A549 (cell line): ENCODE data around the gene RPS6KA3. TPM values are rescaled to one million over a fixed set of nuclear protein-coding genes. Genes with fewer than 3 reads are reported as not detected.

Source experiments
- ATAC-seq, 2 experiments: fragments of 200-7000 bp in 1 of 2; fragments of >200 bp in 1 of 2; cut with Nextera tagmentation in 1 of 2; cut with Tn5 transposase in 1 of 2; 3 replicates each; pipeline versions ENCODE4 v1.8.0 to v1.9.1; 2018 to 2020; ENCODE audit warnings: mild to moderate bottlenecking in 1 of 2, moderate library complexity in 1 of 2
- CTCF ChIA-PET: fragments of 300-600 bp; sonication (Branson Sonifier 250); formaldehyde crosslinking; extraction: SDS; loops from one replicate; lab custom pipeline; 2021; ENCODE audit warnings: antibody characterized with exemption, inconsistent platforms; lab: Yijun Ruan, JAX
- POLR2A ChIA-PET: fragments of 350-600 bp; formaldehyde crosslinking; extraction: SDS; loops from one replicate; lab custom pipeline; 2021; ENCODE audit warnings: antibody characterized with exemption, inconsistent platforms; lab: Yijun Ruan, JAX
- DNase-seq, 2 experiments: peaks; one replicate each; pipeline versions ENCODE4 v3.0.0 to v3.0.0-alpha.2; 2011 to 2016; ENCODE audit warnings: low read depth in 1 of 2, low spot score in 1 of 2
- FAIRE-seq: peaks from 2 replicates; lab custom pipeline; 2011; peaks lifted over from hg19 to GRCh38; lab: Jason Lieb, UNC
- H3K27ac ChIP-seq, 2 experiments: fragments of >200 bp; sonication (Bioruptor Twin); formaldehyde crosslinking; 3 replicates each; pipeline ENCODE4 v1.5.1; 2016 to 2017
- H3K4me1 ChIP-seq: fragments of >200 bp; sonication (Bioruptor Twin); formaldehyde crosslinking; 3 replicates; pipeline ENCODE4 v1.6.1; 2016
- H3K4me2 ChIP-seq: fragments of >200 bp; sonication (Bioruptor Twin); formaldehyde crosslinking; 3 replicates; pipeline ENCODE4 v1.6.1; 2016
- H3K4me3 ChIP-seq: fragments of >200 bp; sonication (Bioruptor Twin); formaldehyde crosslinking; 3 replicates; pipeline ENCODE4 v1.5.1; 2016
- H3K9me3 ChIP-seq: fragments of >200 bp; sonication (Bioruptor Twin); formaldehyde crosslinking; 3 replicates; pipeline ENCODE4 v1.6.1; 2016
- BHLHE40 ChIP-seq: IDR thresholded peaks from 2 replicates; pipeline ENCODE4 v1.6.1; 2012; ENCODE audit warnings: low read depth, low read length, inconsistent platforms
- CBX8 ChIP-seq: fragments of 200-600 bp; sonication (generic); IDR thresholded peaks from 2 replicates; pipeline ENCODE4 v1.6.1; 2016
- ESRRA ChIP-seq: fragments of 150-350 bp; IDR thresholded peaks from 2 replicates; pipeline ENCODE4 v1.6.1; 2014; ENCODE audit warnings: mild to moderate bottlenecking, low read length, borderline replicate concordance
- FOSL2 ChIP-seq, 2 experiments: fragments of 450-650 bp in 1 of 2; fragments of >200 bp in 1 of 2; sonication (Bioruptor Twin) in 1 of 2; formaldehyde crosslinking; IDR thresholded peaks; 2 replicates each; pipeline versions ENCODE4 v1.5.0 to v1.6.1; 2016 to 2020; ENCODE audit warnings: mild to moderate bottlenecking in 1 of 2, moderate library complexity in 1 of 2
- FOXS1 ChIP-seq: fragments of 250-450 bp; sonication (Bioruptor Pico); IDR thresholded peaks from 2 replicates; pipeline ENCODE4 v1.5.0; 2020; ENCODE audit warnings: mild to moderate bottlenecking, moderate library complexity
- GATA3 ChIP-seq: IDR thresholded peaks from 2 replicates; pipeline ENCODE4 v1.6.1; 2012; ENCODE audit warnings: borderline replicate concordance
- HEYL ChIP-seq: fragments of 250-450 bp; sonication (Bioruptor Pico); IDR thresholded peaks from 2 replicates; pipeline ENCODE4 v1.8.0; 2021; ENCODE audit warnings: mild to moderate bottlenecking, moderate library complexity
- HOXB13 ChIP-seq: fragments of 250-450 bp; sonication (Bioruptor Pico); IDR thresholded peaks from 2 replicates; pipeline ENCODE4 v1.5.0; 2020; ENCODE audit warnings: low read depth, mild to moderate bottlenecking, moderate library complexity
- MAZ ChIP-seq: fragments of 150-350 bp; IDR thresholded peaks from 2 replicates; pipeline ENCODE4 v1.6.1; 2014; ENCODE audit warnings: antibody characterized with exemption, low read depth, low read length, borderline replicate concordance
- MYC ChIP-seq: IDR thresholded peaks from 2 replicates; pipeline ENCODE4 v1.6.1; 2012; ENCODE audit warnings: mild to moderate bottlenecking, inconsistent platforms, low read length, improper control_type of control experiment, borderline replicate concordance
- PHF8 ChIP-seq: fragments of 200-600 bp; sonication (generic); IDR thresholded peaks from 2 replicates; pipeline ENCODE4 v1.6.1; 2016; ENCODE audit warnings: low read depth, mild to moderate bottlenecking, antibody characterized with exemption, moderate library complexity, borderline replicate concordance
- RAD21 ChIP-seq, 2 experiments: fragments of >200 bp in 1 of 2; sonication (Bioruptor Twin) in 1 of 2; formaldehyde crosslinking in 1 of 2; IDR thresholded peaks in 1 of 2; conservative IDR thresholded peaks in 1 of 2; 2 replicates in 1 of 2; 3 replicates in 1 of 2; pipeline ENCODE4 v1.6.1; 2012 to 2018; ENCODE audit warnings: inconsistent platforms in 1 of 2
- RFX5 ChIP-seq: fragments of 450-650 bp; IDR thresholded peaks from 2 replicates; pipeline ENCODE4 v1.7.1; 2014; ENCODE audit warnings: antibody characterized with exemption, mild to moderate bottlenecking, moderate library complexity
- RNF2 ChIP-seq: fragments of 200-600 bp; sonication (generic); IDR thresholded peaks from 2 replicates; pipeline ENCODE4 v1.6.1; 2016; ENCODE audit warnings: low read depth, mild to moderate bottlenecking, antibody characterized with exemption, moderate library complexity, borderline replicate concordance
- SREBF2 ChIP-seq: fragments of 450-650 bp; IDR thresholded peaks from 2 replicates; pipeline ENCODE4 v1.6.1; 2014; ENCODE audit warnings: mild to moderate bottlenecking, moderate library complexity
- ZFP36 ChIP-seq: fragments of 450-650 bp; IDR thresholded peaks from 2 replicates; pipeline ENCODE4 v1.6.1; 2014; ENCODE audit warnings: borderline replicate concordance; ENCODE audit not compliant: partially characterized antibody
- ZNF302 ChIP-seq: fragments of 250-450 bp; sonication (Bioruptor Pico); IDR thresholded peaks from 2 replicates; pipeline ENCODE4 v1.9.0; 2021; ENCODE audit warnings: inconsistent platforms, mild to moderate bottlenecking, moderate library complexity
- ZSCAN20 ChIP-seq: fragments of 250-450 bp; sonication (Bioruptor Pico); IDR thresholded peaks from 2 replicates; pipeline ENCODE4 v1.8.0; 2022; ENCODE audit warnings: mild to moderate bottlenecking, moderate library complexity
- WGBS: methylation state at CpG from one replicate; pipeline ENCODE4 v1.1.6; 2017; ENCODE audit errors: missing lambda C conversion rate; 5-methylcytosine and 5-hydroxymethylcytosine counted together
- polyA plus RNA-seq, 4 experiments: library from polyadenylated mRNA; depleted of rRNA in 3 of 4; stranded (reverse); fragments of >200 nt; fragmentation: RNase III in 1 of 4; extraction: RNeasy Plus Mini Kit Qiagen cat#74134 plus additional on column Dnase treatment in 1 of 4; gene quantifications; 2 replicates in 3 of 4; 3 replicates in 1 of 4; pipeline ENCODE4 v1.2.3, GENCODE V29; 2011 to 2017
- TF ChIP-seq, protein P1 (sequence below): fragments of 200-600 bp; sonication (generic); IDR thresholded peaks from 2 replicates; pipeline ENCODE4 v1.6.1; 2016; ENCODE audit warnings: antibody characterized with exemption, mild to moderate bottlenecking, moderate library complexity
- TF ChIP-seq, protein P2 (sequence below): fragments of 450-650 bp; IDR thresholded peaks from 2 replicates; pipeline ENCODE4 v1.6.1; 2014; ENCODE audit warnings: antibody characterized with exemption
- TF ChIP-seq, protein P3 (sequence below): fragments of 250-450 bp; sonication (Bioruptor Pico); IDR thresholded peaks from 2 replicates; pipeline ENCODE4 v1.5.0; 2020; ENCODE audit warnings: low read depth, mild to moderate bottlenecking, moderate library complexity
- TF ChIP-seq, protein P4 (sequence below): fragments of 150-350 bp; IDR thresholded peaks from 2 replicates; pipeline ENCODE4 v1.6.1; 2014; ENCODE audit warnings: low read depth, mild to moderate bottlenecking, low read length
- TF ChIP-seq, protein P5 (sequence below): IDR thresholded peaks from 2 replicates; pipeline ENCODE4 v1.6.1; 2012; ENCODE audit warnings: low read depth, borderline replicate concordance

Gene RPS6KA3
- polyA plus RNA-seq, 2 of the 4 experiments (the other 2 are of a cell fraction), result 41.1 to 117 TPM

DNA sequence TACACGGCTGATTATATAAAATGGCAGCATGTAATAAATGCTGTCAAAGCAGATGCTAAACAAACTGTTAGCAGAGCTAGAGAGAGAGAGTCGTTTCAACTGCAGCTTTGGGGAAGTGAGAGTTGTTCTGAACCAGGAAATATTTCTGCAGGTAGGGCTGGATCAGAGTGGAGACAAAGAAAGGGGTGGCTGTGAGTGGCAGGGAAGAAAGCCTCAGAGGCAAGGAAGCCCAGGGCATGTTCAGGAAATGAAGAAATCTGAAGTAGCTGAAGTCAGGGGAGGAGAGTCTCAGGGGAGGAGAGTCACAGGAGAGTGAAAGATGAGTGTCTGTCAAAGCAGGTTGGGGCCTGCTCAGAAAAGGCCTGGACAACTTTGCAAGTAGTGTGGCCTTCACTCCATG, 48.4 kb upstream of the RPS6KA3 start (continued):
- TF ChIP-seq, protein P1, sequence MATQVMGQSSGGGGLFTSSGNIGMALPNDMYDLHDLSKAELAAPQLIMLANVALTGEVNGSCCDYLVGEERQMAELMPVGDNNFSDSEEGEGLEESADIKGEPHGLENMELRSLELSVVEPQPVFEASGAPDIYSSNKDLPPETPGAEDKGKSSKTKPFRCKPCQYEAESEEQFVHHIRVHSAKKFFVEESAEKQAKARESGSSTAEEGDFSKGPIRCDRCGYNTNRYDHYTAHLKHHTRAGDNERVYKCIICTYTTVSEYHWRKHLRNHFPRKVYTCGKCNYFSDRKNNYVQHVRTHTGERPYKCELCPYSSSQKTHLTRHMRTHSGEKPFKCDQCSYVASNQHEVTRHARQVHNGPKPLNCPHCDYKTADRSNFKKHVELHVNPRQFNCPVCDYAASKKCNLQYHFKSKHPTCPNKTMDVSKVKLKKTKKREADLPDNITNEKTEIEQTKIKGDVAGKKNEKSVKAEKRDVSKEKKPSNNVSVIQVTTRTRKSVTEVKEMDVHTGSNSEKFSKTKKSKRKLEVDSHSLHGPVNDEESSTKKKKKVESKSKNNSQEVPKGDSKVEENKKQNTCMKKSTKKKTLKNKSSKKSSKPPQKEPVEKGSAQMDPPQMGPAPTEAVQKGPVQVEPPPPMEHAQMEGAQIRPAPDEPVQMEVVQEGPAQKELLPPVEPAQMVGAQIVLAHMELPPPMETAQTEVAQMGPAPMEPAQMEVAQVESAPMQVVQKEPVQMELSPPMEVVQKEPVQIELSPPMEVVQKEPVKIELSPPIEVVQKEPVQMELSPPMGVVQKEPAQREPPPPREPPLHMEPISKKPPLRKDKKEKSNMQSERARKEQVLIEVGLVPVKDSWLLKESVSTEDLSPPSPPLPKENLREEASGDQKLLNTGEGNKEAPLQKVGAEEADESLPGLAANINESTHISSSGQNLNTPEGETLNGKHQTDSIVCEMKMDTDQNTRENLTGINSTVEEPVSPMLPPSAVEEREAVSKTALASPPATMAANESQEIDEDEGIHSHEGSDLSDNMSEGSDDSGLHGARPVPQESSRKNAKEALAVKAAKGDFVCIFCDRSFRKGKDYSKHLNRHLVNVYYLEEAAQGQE, result no peak

DNA sequence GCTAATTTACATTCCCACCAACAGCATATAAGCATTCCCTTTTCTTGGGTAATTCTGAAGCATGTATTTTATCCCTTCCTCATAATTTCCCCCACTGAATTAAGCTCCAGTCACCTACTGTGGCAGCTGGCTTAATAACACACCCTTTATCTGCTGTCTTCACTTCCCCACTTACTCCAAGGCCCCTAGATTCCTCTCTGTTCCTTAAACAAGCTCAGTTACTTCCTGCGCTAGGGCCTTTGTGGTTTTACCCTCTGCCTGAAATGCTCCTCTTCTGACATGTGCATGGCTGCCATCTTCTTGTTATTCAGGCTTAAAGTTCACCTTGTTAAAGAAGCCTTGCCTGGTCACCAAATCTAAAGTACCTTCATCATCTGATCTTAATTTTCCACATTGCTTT, 47.2 kb upstream of the RPS6KA3 start:
- ChIA-PET CTCF (no interaction called here), POLR2A (no interaction called here)
- no peak overlapping the region for H3K4me2 ChIP-seq
- ATAC-seq, result no peak
- H3K4me1 ChIP-seq, result no peaks in the 10 kb centered on the region
- FAIRE-seq, result no peak
- TF ChIP-seq ESRRA (no peak), FOSL2 (IDR thresholded peaks at IDR 0.05) (no peak), FOSL2 (CRISPR knock-in tag; IDR thresholded peaks at IDR 0.05) (no peak), HOXB13 (CRISPR knock-in tag) (no peak)
- TF ChIP-seq, protein P2, sequence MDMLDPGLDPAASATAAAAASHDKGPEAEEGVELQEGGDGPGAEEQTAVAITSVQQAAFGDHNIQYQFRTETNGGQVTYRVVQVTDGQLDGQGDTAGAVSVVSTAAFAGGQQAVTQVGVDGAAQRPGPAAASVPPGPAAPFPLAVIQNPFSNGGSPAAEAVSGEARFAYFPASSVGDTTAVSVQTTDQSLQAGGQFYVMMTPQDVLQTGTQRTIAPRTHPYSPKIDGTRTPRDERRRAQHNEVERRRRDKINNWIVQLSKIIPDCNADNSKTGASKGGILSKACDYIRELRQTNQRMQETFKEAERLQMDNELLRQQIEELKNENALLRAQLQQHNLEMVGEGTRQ, result no peak
- no peaks in the 10 kb centered on the region for H3K9me3 ChIP-seq
- 100% methylated on average over 1 of the region's 1 CpG for WGBS
- H3K27ac ChIP-seq, result no peak overlapping the region
- no peak for DNase-seq
- no peak overlapping the region for H3K4me3 ChIP-seq

DNA sequence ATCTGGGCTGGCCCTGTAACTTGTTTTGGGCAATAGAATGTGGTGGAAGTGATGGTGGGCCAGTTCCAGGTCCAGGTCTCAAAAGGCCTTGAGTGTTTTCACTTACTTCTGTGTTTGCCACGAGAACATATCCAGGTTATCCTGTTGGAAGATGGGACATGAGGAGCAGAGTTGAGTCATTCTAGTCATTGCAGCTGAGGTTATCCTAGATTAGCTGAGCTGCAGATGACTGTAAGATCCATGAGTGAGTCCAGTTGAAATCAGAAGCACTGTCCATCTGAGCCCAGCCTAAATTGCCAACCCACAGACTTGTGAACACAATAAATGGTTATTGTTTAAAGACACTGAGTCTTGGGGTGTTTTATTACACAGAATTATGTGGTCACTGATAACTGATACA, 45.3 kb upstream of the RPS6KA3 start:
- ATAC-seq, result no peak
- DNase-seq, result no peak
- FAIRE-seq, result peak; percentile 18
- Histone ChIP-seq H3K4me2 (no peak overlapping the region), H3K9me3 (no peaks in the 10 kb centered on the region), H3K27ac (no peak overlapping the region), H3K4me3 (no peak overlapping the region), H3K4me1 (no peaks in the 10 kb centered on the region)
- TF ChIP-seq RNF2 (no peak), GATA3 (no peak), ZFP36 (no peak), HEYL (CRISPR knock-in tag) (no peak), BHLHE40 (no peak), RAD21 (conservative IDR thresholded peaks at IDR 0.05 in 1 of 2, IDR thresholded peaks at IDR 0.05 in 1 of 2) (no peak)
- POLR2A ChIA-PET, result no interaction called here
- WGBS, result 50% methylated on average over 1 of the region's 1 CpG
- CTCF ChIA-PET, result no interaction called here

DNA sequence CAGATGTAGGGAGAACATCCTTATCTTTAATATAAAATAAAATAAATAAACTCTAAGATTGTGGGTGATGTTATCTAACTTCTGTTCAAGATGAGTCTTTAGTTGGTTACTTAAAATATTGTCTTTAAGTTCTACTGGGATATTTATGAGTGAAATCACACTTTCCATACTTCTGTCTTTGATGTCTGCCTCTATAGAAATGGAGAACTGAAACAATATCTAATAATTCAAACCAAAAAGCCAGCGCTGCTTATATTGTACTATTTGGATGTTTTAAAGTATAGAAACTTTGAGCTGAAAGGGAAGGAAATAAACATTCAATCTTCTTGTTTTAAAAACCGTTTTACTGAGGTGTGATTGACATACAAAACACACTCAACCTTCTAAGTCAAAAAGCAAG, 44.8 kb upstream of the RPS6KA3 start:
- ATAC-seq, result no peak
- 52% methylated on average over 2 of the region's 2 CpGs for WGBS

More for the DNA sequence above, 44.8 kb upstream of the RPS6KA3 start:
- H3K4me2 ChIP-seq, result no peak overlapping the region
- TF ChIP-seq CBX8, result no peak
- no peak for TF ChIP-seq HEYL (CRISPR knock-in tag)
- no peak for TF ChIP-seq MYC
- no peak for TF ChIP-seq RFX5
- TF ChIP-seq GATA3, result no peak
- no peak for TF ChIP-seq FOSL2 (IDR thresholded peaks at IDR 0.05)
- no peak for TF ChIP-seq FOSL2 (CRISPR knock-in tag; IDR thresholded peaks at IDR 0.05)
- no peak for TF ChIP-seq FOXS1 (CRISPR knock-in tag)
- TF ChIP-seq ZNF302 (CRISPR knock-in tag), result no peak
- no peak for TF ChIP-seq SREBF2
- TF ChIP-seq, protein P2, result no peak
- TF ChIP-seq, protein P3, sequence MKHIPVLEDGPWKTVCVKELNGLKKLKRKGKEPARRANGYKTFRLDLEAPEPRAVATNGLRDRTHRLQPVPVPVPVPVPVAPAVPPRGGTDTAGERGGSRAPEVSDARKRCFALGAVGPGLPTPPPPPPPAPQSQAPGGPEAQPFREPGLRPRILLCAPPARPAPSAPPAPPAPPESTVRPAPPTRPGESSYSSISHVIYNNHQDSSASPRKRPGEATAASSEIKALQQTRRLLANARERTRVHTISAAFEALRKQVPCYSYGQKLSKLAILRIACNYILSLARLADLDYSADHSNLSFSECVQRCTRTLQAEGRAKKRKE, result no peak
- TF ChIP-seq RAD21 (conservative IDR thresholded peaks at IDR 0.05 in 1 of 2, IDR thresholded peaks at IDR 0.05 in 1 of 2), result no peak
- TF ChIP-seq, protein P4, sequence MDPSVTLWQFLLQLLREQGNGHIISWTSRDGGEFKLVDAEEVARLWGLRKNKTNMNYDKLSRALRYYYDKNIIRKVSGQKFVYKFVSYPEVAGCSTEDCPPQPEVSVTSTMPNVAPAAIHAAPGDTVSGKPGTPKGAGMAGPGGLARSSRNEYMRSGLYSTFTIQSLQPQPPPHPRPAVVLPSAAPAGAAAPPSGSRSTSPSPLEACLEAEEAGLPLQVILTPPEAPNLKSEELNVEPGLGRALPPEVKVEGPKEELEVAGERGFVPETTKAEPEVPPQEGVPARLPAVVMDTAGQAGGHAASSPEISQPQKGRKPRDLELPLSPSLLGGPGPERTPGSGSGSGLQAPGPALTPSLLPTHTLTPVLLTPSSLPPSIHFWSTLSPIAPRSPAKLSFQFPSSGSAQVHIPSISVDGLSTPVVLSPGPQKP, result no peak
- TF ChIP-seq, protein P5, sequence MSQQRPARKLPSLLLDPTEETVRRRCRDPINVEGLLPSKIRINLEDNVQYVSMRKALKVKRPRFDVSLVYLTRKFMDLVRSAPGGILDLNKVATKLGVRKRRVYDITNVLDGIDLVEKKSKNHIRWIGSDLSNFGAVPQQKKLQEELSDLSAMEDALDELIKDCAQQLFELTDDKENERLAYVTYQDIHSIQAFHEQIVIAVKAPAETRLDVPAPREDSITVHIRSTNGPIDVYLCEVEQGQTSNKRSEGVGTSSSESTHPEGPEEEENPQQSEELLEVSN, result no peak
- no peak for TF ChIP-seq PHF8
- TF ChIP-seq MAZ, result no peak
- no peak for TF ChIP-seq ZSCAN20 (CRISPR knock-in tag)
- no peak for DNase-seq
- H3K9me3 ChIP-seq, result no peaks in the 10 kb centered on the region
- H3K4me1 ChIP-seq, result no peaks in the 10 kb centered on the region
- no peak overlapping the region for H3K4me3 ChIP-seq
- no peak for FAIRE-seq
- ChIA-PET POLR2A (no interaction called here), CTCF (no interaction called here)
- no peak overlapping the region for H3K27ac ChIP-seq
